Activated naive CD4-positive, alpha-beta T cell (primary cell): ENCODE measurements around the gene SLC35E3.
A peak's percentile ranks its signal among the peaks of the same experiment; 100 is the strongest.

ENCODE experiments used
- DNase-seq, 4 experiments: peaks; one replicate each; lab custom pipeline; 2025; lab: John Stamatoyannopoulos, UW

Gene SLC35E3

GRCh38 chr12:68745904-68746571 lies at the start of gene SLC35E3:
SLC35E3 (plus strand) TSS chr12:68746176; CDS start chr12:68746378, 202 bp downstream.
- peak; percentile 65 to 86 (median 72) for DNase-seq

GRCh38 chr12:68699486-68699885 lies 46.5 kb upstream of the SLC35E3 start:
- no peak for DNase-seq

- no peak for DNase-seq
These were observed 18.2 kb upstream of the SLC35E3 start for GRCh38 chr12:68727776-68728175.

- DNase-seq: no peak
These were observed 12.3 kb upstream of the SLC35E3 start for GRCh38 chr12:68733661-68734071.

GRCh38 chr12:68739891-68740290 lies 6.1 kb upstream of the SLC35E3 start:
- DNase-seq: no peak

GRCh38 chr12:68743356-68743755 lies 2.6 kb upstream of the SLC35E3 start:
- DNase-seq: no peak

GRCh38 chr12:68745376-68745903 lies 536 bp upstream of the SLC35E3 start:
- DNase-seq: no peak

GRCh38 chr12:68746572-68747180 lies 700 bp downstream of the SLC35E3 start:
- DNase-seq: peak in 1 of 4 experiments; percentile 33

GRCh38 chr12:68749443-68749842 lies 3.5 kb downstream of the SLC35E3 start:
- DNase-seq: no peak

- no peak for DNase-seq
These were observed 3.9 kb downstream of the SLC35E3 start for GRCh38 chr12:68749861-68750260.

- no peak for DNase-seq
These were observed 4.5 kb downstream of the SLC35E3 start for GRCh38 chr12:68750506-68750905.

GRCh38 chr12:68755536-68756243 lies 9.7 kb downstream of the SLC35E3 start:
- DNase-seq: no peak

GRCh38 chr12:68759852-68760251 lies 13.9 kb downstream of the SLC35E3 start:
- no peak for DNase-seq

GRCh38 chr12:68760806-68761441 lies 14.9 kb downstream of the SLC35E3 start:
- DNase-seq: no peak

GRCh38 chr12:68761442-68761812 lies 15.5 kb downstream of the SLC35E3 start:
- no peak for DNase-seq

- no peak for DNase-seq
These were observed 16.1 kb downstream of the SLC35E3 start for GRCh38 chr12:68761901-68762630.

GRCh38 chr12:68762691-68763090 lies 16.7 kb downstream of the SLC35E3 start:
- DNase-seq: no peak

GRCh38 chr12:68765696-68766095 lies 19.7 kb downstream of the SLC35E3 start:
- DNase-seq: no peak

GRCh38 chr12:68766646-68767045 lies 20.7 kb downstream of the SLC35E3 start:
- DNase-seq: no peak

- DNase-seq: no peak
These were observed 21.2 kb downstream of the SLC35E3 start for GRCh38 chr12:68767191-68767590.

- no peak for DNase-seq
These were observed 22.5 kb downstream of the SLC35E3 start for GRCh38 chr12:68768431-68768939.

GRCh38 chr12:68769941-68770340 lies 24.0 kb downstream of the SLC35E3 start:
- DNase-seq: no peak
